GM19395 (cell line): ENCODE results near the gene LANCL2.

Source experiments
- ATAC-seq: cut with Tn5 transposase; IDR thresholded peaks from one replicate; pipeline ENCODE4 v1.9.1; 2021; ENCODE audit warnings: mild to moderate bottlenecking, moderate library complexity; ENCODE audit not compliant: unreplicated experiment

LANCL2 gene

GRCh38 chr7:55361560-55361959 is 3.6 kb upstream of the LANCL2 start:
- no peak for ATAC-seq

- ATAC-seq, result no peak
Measured at GRCh38 chr7:55362927-55363326, 2.2 kb upstream of the LANCL2 start.

GRCh38 chr7:55363386-55364170 is 1.6 kb upstream of the LANCL2 start:
- ATAC-seq, result no peak

- ATAC-seq, result peak; percentile 88
Measured at GRCh38 chr7:55365675-55366460, 731 bp downstream of the LANCL2 start.

- ATAC-seq, result peak; percentile 30
Measured at GRCh38 chr7:55366461-55367070, 1.4 kb downstream of the LANCL2 start.

GRCh38 chr7:55367283-55367840 is 2.2 kb downstream of the LANCL2 start:
- no peak for ATAC-seq

- no peak for ATAC-seq
Measured at GRCh38 chr7:55369427-55370400, 4.6 kb downstream of the LANCL2 start.

- no peak for ATAC-seq
Measured at GRCh38 chr7:55374213-55374612, 9.1 kb downstream of the LANCL2 start.

GRCh38 chr7:55375237-55375636 is 10.1 kb downstream of the LANCL2 start:
- no peak for ATAC-seq

GRCh38 chr7:55377162-55377817 is 12.2 kb downstream of the LANCL2 start:
- ATAC-seq, result no peak

GRCh38 chr7:55379285-55379684 is 14.1 kb downstream of the LANCL2 start:
- no peak for ATAC-seq

GRCh38 chr7:55381189-55381588 is 16.1 kb downstream of the LANCL2 start:
- ATAC-seq, result no peak

- no peak for ATAC-seq
Measured at GRCh38 chr7:55381696-55382095, 16.6 kb downstream of the LANCL2 start.

GRCh38 chr7:55382251-55382650 is 17.1 kb downstream of the LANCL2 start:
- ATAC-seq, result no peak

- ATAC-seq, result no peak
Measured at GRCh38 chr7:55386541-55386940, 21.4 kb downstream of the LANCL2 start.

- no peak for ATAC-seq
Measured at GRCh38 chr7:55387062-55387965, 22.2 kb downstream of the LANCL2 start.

- no peak for ATAC-seq
Measured at GRCh38 chr7:55396233-55396785, 31.2 kb downstream of the LANCL2 start.

- no peak for ATAC-seq
Measured at GRCh38 chr7:55397617-55398016, 32.5 kb downstream of the LANCL2 start.
